HL-60 (cell line): ENCODE measurements around the gene DMD.

ENCODE experiments used
- DNase-seq, 2 experiments: peaks; one replicate each; pipeline ENCODE4 v3.0.0-alpha.2; 2010 to 2020; ENCODE audit warnings: low read depth in 1 of 2, low spot score in 1 of 2
- H3K27ac ChIP-seq: fragments of 250-450 bp; sonication (Bioruptor Pico); replicated peaks from 2 replicates; pipeline ENCODE4 v1.5.1; 2020; ENCODE audit warnings: mild to moderate bottlenecking, moderate library complexity
- H3K27me3 ChIP-seq: fragments of 250-450 bp; sonication (Bioruptor Pico); 2 replicates; pipeline ENCODE4 v1.5.1; 2021; ENCODE audit warnings: mild to moderate bottlenecking, moderate library complexity; ENCODE audit not compliant: insufficient read depth, poor library complexity, severe bottlenecking
- H3K4me3 ChIP-seq: replicated peaks from 2 replicates; pipeline ENCODE4 v1.5.1; 2011; ENCODE audit warnings: mild to moderate bottlenecking, control low read depth, low read length; ENCODE audit not compliant: insufficient read depth
- CTCF ChIP-seq: IDR thresholded peaks from one replicate; pipeline ENCODE4 v1.5.1; 2011; ENCODE audit warnings: low read length, control low read depth, inconsistent platforms; ENCODE audit not compliant: insufficient read depth
- GABPA ChIP-seq: IDR thresholded peaks from 2 replicates; pipeline ENCODE4 v1.6.1; 2012; ENCODE audit warnings: low read depth
- POLR2AphosphoS5 ChIP-seq: IDR thresholded peaks from 2 replicates; pipeline ENCODE4 v1.6.1; 2012; ENCODE audit warnings: low read depth
- REST ChIP-seq: IDR thresholded peaks from 2 replicates; pipeline ENCODE4 v1.6.1; 2012; ENCODE audit warnings: low read depth; ENCODE audit not compliant: insufficient replicate concordance
- SPI1 ChIP-seq: IDR thresholded peaks from 2 replicates; pipeline ENCODE4 v1.6.1; 2012; ENCODE audit warnings: low read depth, mild to moderate bottlenecking, borderline replicate concordance

The DMD gene

GRCh38 chrX:33126469-33126868 lies 84.9 kb downstream of the DMD start:
- TF ChIP-seq POLR2AphosphoS5 (no peak), CTCF (no peak), GABPA (no peak), SPI1 (no peak), REST (no peak)
- Histone ChIP-seq H3K4me3 (no peak overlapping the region), H3K27ac (no peak overlapping the region), H3K27me3 (no peaks in the 10 kb centered on the region)
- no peak for DNase-seq

- H3K4me3 ChIP-seq, result no peak overlapping the region
- TF ChIP-seq SPI1, result no peak
- TF ChIP-seq CTCF, result no peak
- TF ChIP-seq POLR2AphosphoS5, result no peak
Observed at GRCh38 chrX:33109858-33110257, 101.5 kb downstream of the DMD start.

GRCh38 chrX:33106737-33107136 lies 104.6 kb downstream of the DMD start:
- Histone ChIP-seq H3K4me3 (no peak overlapping the region), H3K27ac (no peak overlapping the region), H3K27me3 (no peaks in the 10 kb centered on the region)
- DNase-seq, result no peak
- no peak for TF ChIP-seq GABPA
- no peak for TF ChIP-seq SPI1
- TF ChIP-seq POLR2AphosphoS5, result no peak
- TF ChIP-seq REST, result no peak
- TF ChIP-seq CTCF, result no peak

More at GRCh38 chrX:33109858-33110257, 101.5 kb downstream of the DMD start:
- DNase-seq, result no peak
- Histone ChIP-seq H3K27ac (no peak overlapping the region), H3K27me3 (no peaks in the 10 kb centered on the region)

GRCh38 chrX:33095079-33095478 lies 116.3 kb downstream of the DMD start:
- DNase-seq, result no peak
- Histone ChIP-seq H3K4me3 (no peak overlapping the region), H3K27me3 (no peaks in the 10 kb centered on the region), H3K27ac (no peak overlapping the region)
- TF ChIP-seq SPI1 (no peak), GABPA (no peak), REST (no peak), CTCF (no peak), POLR2AphosphoS5 (no peak)
